ENCODE results near the gene PERCC1.
"Not testable (repeated sequence)": the region's sequence is repeated elsewhere in the genome, so short reads cannot be mapped to it uniquely, and the experiment has no call there.

Gene PERCC1

DNA sequence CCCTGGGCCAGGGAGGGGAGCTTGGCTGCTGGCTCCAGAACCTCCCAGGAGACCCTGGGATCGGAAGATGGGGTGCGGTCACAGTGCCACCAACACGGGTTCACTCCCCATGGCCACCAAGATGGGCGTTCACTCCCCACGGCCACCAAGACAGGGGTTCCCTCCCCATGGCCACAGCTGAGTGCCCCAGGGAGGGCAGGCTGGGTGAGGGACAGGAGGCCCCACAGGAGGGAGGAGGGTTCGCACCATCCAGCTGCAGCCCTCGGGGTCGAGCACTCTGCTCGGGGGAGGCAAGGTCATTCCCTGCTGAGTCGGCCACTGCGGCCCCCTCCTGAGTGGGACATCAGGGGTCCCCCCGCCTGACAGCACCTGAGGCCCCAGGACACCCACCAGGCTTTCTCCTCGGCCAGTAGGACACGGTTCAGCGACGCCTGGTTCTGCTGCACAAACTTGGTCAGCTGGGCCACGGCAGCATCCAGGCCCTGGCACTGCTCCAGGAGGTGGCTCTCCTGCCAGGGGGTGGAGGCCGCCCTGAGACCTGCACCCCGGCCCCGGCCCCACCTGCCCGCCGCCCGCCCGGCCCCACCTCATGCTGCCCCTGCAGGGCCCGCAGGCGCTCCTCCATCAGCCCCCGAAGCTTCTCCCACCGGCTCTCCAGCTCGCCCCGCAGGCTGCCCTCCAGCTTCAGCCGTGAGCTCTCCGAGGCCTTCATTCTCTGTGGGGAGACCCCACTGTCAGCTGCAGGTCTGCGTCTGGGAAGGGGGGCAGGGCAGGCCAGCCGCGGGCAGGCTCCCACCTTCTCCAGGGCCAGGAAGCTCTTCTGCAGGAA, 7.6 kb downstream of the PERCC1 start:
- no peak for DNase-seq (ENCODE audit: extremely low read depth, low read depth)
- H3K4me3 ChIP-seq (replicated peaks; ENCODE audit: low read depth, low read length), result no peak overlapping the region
- TF ChIP-seq, protein P1, sequence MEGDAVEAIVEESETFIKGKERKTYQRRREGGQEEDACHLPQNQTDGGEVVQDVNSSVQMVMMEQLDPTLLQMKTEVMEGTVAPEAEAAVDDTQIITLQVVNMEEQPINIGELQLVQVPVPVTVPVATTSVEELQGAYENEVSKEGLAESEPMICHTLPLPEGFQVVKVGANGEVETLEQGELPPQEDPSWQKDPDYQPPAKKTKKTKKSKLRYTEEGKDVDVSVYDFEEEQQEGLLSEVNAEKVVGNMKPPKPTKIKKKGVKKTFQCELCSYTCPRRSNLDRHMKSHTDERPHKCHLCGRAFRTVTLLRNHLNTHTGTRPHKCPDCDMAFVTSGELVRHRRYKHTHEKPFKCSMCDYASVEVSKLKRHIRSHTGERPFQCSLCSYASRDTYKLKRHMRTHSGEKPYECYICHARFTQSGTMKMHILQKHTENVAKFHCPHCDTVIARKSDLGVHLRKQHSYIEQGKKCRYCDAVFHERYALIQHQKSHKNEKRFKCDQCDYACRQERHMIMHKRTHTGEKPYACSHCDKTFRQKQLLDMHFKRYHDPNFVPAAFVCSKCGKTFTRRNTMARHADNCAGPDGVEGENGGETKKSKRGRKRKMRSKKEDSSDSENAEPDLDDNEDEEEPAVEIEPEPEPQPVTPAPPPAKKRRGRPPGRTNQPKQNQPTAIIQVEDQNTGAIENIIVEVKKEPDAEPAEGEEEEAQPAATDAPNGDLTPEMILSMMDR (IDR thresholded peaks at IDR 0.05; ENCODE audit: low read depth, low read length, missing control alignments), result no peak

DNA sequence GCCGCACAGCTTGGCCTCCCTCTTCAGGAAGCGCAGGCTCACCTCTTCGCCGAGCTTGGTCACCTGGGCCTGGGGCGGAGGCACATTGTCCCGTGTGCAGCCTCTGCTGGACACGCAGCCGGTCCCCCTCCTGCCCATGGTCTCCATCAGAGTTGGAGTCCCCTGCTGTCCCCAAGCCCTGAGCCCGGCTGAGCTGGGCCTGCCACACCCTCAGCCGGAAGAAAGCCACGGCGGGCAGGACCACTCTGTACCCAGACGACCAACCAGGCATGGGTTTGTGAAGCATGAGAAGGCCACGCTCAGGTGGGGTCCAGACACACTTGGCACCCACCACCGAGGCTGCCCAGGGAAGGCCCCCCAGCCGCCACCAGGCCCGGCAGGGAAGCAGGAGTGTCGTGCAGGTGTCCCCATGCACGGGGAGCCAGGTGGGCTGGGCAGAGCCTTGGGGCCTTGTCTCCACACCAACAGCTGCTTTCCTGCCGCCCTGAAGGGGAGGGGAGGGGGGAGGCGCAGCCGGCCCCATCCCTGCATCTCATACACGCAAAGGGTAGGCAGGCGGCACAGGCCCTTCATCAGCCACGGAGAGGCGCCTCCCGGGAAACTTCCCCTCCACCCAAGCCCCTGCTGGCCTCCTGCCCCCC, 8.3 kb downstream of the PERCC1 start:
- no peak for DNase-seq (ENCODE audit: extremely low read depth, low read depth)
- TF ChIP-seq, protein P1 (IDR thresholded peaks at IDR 0.05; ENCODE audit: low read depth, low read length, missing control alignments), result no peak
- no peak overlapping the region for H3K4me3 ChIP-seq (replicated peaks; ENCODE audit: low read depth, low read length)

DNA sequence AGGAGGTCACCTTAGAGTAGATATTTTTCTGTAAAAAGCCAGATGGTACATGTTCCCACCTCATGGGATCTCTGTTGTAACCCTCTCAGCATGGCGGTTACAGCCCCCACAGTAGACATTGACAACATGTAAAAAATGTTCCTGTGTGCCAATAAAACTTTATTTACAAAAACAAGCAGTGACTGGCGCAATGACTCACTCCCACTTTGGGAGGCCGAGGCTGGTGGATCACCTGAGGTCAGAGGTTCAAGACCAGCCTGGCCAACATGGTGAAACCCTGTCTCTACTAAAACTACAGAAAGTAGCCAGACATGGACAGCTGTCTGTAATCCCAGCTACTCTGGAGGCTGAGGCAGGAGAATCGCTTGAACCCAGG, 8.8 kb downstream of the PERCC1 start:
- not testable (repeated sequence) for H3K4me3 ChIP-seq (replicated peaks; ENCODE audit: low read depth, low read length); DNase-seq (ENCODE audit: extremely low read depth, low read depth)

DNA sequence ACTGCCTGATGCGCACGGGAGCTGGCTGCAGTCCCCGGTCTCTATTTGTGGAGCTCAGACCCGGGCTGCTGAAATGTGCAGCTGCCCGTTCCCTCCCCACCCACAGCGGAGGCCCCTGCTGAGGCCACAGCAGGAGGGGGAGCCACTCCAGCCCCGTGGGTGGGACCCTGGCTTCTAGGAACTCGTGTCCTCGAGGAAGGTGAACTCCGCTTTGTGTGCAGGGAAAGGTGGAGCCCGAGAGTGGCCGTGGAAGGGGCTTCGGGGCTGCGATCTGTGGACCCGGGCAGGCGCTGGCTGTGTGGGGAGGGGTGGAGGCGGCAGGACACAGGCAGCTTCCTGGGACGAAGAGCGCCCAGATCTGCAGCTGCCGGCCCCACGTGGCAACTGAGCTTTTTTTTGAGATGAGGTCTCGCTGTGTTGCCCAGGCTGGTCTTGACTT, 10.5 kb downstream of the PERCC1 start:
- TF ChIP-seq, protein P1 (IDR thresholded peaks at IDR 0.05; ENCODE audit: low read depth, low read length, missing control alignments), result no peak
- H3K4me3 ChIP-seq (replicated peaks; ENCODE audit: low read depth, low read length), result no peak overlapping the region
- no peak for DNase-seq (ENCODE audit: extremely low read depth, low read depth)

DNA sequence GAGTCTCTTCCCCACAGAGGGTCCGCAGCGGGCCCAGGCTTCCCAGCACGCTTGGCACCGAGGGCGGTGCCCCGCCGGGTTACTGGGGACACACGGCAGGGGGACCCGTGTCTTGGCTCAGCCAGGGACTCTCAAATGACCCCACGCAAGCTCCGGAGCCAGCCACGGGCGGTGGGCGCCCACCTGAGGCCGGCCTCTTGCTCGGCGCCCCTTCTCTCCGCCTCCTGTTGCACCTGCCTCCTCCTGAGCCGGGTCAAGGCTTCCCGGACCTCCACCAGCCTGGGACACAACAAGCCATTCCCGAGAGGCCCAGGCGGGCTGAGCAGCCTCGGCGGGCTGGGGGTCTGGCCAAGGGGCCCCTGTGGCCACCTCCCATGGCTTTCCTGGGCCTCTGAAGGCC, 11.8 kb downstream of the PERCC1 start:
- H3K4me3 ChIP-seq (replicated peaks; ENCODE audit: low read depth, low read length), result no peak overlapping the region
- TF ChIP-seq, protein P1 (IDR thresholded peaks at IDR 0.05; ENCODE audit: low read depth, low read length, missing control alignments), result no peak
- no peak for DNase-seq (ENCODE audit: extremely low read depth, low read depth)

DNA sequence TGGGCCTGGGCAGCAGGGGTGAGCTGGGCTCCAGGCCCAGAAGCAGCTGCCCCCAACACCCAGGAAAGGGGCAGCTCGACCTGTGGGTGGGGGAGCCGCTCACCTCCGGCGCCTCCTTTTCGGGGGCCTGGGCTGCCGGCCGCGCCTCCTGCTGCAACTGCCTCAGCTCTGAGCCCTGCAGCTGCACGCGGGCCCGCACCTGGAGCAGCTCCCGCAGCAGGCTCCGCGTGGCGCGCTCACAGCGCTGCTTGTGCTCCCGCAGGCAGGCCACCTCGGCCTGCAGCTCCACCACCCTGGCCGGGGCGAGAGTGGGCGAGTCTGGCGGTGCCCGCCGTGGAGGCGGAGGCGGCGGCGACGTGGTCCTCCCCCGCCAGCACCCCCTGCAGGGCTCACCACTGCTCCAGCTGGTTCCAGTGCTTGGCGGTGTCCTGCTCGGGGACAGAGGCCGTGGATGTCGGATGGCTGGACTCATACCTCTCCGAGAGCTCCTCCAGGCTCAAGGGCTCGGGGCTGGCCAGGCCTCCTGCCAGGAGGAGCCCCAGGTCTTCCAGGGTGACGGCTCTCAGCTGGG, 12.6 kb downstream of the PERCC1 start:
- no peak overlapping the region for H3K4me3 ChIP-seq (replicated peaks; ENCODE audit: low read depth, low read length)
- DNase-seq (ENCODE audit: extremely low read depth, low read depth), result no peak
- TF ChIP-seq, protein P1 (IDR thresholded peaks at IDR 0.05; ENCODE audit: low read depth, low read length, missing control alignments), result no peak

All from HFF-Myc (cell line).